GM18873 (cell line): Measurements from ENCODE around the gene CCDC177.
A peak's percentile ranks its signal among the peaks of the same experiment; 100 is the strongest.

Experiments used
- ATAC-seq: cut with Tn5 transposase; IDR thresholded peaks from one replicate; pipeline ENCODE4 v1.9.1; 2021; ENCODE audit warnings: mild to moderate bottlenecking, moderate library complexity, moderate number of reproducible peaks; ENCODE audit not compliant: unreplicated experiment, low FRiP score

CCDC177 gene

DNA sequence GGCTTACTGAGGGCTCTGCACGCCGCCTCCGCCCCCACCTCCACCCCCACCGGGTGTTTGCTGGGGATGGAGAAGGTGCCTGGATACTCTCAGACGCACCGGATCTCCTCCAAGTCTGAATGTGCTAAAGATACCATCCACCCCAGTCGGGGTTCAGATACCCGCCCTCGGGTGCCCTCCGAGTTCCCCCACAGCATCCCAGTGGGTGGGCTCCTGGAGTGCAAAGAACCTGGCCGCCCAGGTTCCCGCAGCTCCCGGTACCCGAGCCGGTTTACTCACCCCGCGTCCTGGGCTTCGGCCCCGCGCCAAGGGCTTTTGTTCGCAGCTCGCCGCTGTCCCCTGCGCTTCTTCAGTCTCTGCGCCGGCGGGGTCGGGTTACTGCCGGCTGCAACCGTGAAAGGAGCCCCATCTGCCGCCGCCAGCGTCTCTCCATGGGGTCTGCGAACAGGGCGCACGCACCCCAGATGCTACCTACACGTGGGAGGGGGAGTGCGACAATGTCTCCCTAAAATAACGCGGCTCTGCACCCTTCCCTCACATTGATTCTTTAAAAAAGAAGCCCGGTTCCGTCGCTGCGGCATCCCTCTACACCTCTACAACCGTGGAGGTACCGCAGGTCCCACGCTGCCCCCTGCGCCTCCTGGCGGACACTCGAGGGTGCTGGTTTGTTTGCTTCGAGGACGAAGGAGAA, at the start of gene CCDC177:
CCDC177 (minus strand) TSS at position 609 of the 691 bp plus-strand sequence. CDS start 1,249 bp downstream, outside the sequence.
- ATAC-seq, result no peak

DNA sequence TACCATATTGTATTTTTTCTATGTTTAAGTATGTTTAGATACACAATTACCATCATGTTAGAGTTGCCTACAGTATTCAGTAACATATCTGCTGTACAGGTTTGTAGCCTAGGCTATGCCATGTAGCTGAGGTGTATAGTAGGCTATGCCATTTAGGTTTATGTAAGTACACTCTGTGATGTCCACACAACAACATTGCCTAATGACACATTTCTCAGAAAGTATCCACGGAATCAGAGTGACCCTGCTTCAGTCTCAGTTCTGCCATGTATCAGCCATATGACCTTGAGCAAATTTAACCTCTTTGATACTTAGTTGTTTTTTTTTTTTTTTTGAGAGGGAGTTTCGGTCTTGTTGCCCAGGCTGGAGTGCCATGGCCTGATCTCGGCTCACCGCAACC, 49.5 kb upstream of the CCDC177 start:
- ATAC-seq, result no peak

DNA sequence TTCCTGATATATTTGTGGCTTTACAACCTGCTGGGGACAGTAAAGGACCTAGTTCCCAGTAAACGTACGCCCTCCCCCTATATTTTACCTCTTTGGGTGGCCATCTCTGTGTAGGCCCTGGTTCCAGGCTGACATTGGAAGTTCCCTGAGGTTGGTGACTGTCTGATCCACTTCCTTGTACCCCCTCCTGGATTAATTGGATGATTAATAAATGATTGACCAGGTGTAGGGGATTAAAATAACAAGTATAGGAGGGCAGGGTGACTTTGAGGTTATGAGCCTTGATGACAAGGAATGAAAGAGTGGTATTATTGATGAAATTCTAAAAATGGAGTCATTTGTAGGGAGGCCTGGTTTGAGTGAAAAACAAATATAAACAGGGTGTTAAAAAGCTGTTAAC, 46.3 kb upstream of the CCDC177 start:
- ATAC-seq, result no peak

DNA sequence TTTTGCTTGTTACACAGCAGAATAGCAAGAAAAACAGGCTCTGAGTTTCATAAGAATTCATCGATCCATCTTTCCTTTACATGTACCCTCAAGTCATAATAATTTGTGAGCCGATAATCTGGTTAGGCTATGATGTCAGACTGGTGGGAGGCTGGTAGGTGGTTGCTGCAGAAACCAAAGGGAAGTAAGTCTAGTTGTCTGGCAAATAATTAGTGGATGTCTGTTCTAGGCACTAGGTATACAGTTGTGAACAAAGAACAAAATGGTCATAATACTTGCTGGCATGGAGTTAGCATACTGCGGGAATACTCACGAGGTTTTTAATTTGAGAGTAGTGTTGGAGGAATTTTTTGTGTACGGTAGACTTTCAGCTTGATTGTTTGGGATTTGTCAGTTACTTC, 45.5 kb upstream of the CCDC177 start:
- ATAC-seq, result no peak

DNA sequence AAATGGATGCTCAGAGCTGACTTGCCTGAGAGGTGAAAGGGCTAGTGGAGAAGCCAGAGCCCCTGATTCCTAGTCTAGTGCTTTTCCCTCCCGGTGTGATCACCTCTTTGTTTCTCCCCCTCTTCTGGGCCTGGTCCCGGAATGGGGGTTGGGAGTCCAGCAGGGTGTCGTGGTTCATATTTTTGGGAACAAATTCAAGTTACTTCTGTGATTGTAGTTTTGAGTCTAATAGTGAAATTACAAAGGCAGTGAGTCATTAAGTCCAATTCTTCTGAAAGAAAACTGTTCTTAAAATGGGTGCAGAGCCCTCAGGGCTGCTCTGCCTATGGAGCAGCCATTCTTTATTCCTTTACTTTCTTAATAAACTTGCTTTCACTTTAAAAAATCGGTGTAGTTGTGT, 44.3 kb upstream of the CCDC177 start:
- no peak for ATAC-seq

DNA sequence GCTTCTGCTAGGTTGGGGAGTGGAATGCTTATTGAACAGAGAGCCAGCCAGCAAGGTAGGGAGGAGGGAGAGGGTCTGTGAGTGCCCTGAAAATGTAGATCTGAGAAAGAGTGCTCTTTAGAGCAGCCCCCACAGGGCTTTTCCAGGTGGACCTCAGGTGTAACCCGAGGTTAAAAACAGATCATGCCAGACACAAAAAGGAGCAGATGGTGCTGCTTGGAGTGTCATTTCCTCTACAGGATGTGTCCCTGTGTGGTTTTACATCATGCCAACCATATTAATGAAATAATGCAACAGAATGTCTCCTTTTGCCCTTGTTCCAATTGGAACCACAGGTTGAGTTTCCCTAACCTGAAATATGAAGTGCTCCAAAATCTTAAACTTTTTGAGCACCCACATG, 43.1 kb upstream of the CCDC177 start:
- ATAC-seq, result no peak

DNA sequence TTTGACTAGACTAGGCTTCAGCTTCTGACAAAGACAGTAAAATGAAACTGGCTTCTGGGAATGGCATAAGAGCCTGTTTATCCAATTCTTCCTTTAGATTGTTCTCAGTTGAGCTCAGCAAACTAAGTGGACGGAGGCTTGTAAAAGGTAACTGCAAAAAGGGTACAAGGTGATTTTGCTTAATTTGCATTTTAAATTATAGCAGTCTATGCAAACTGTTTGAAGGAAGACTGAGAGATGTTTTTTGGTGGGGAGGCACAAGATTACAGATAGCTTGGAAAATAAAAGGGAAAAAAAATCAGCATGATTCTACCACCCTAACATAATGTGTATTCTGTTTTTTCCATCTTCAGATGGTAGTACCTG, 41.7 kb upstream of the CCDC177 start:
- no peak for ATAC-seq

DNA sequence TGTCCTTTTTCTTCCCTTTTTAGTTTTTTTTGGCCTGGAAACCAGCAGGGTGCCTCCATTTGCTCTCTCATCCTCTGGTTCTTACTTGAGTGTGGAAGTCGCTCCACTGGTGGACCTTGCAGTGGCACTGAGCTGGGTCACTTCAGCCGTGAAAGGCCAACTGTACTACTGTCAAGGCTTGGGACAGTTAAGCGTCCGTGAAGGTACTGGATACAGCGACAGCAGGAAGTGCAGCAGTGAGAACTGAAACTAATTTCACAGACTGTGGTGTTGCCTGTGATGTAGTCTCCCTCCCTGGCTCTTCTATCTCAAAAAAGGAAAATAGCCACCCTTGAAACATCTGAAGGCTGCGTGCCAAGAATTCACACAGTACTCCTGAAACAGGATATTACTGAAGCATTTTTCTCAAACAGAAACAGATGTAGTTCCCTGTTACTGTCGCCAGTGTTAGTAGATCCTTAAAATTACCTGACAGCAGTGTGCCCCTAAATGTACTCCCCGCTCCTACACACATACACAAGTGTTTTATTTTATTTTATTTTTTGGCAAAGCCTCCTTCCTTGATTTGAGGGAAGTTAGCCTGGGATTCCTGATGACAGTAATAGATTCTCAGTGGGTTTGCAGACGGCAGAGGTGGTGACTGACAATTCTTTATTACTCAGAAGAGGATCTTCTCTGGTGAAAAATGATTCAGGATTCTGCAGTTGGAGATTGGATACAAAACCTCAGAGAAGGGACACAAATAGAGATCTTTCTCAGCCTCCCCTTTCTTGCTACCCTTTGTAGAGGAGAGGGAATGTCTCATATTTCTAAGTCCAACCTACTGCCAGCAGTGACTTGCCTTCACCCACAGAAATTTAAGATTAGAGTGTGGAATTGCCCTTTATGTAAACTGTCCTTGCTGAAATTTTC, 41.1 kb upstream of the CCDC177 start:
- ATAC-seq, result peak; percentile 57

DNA sequence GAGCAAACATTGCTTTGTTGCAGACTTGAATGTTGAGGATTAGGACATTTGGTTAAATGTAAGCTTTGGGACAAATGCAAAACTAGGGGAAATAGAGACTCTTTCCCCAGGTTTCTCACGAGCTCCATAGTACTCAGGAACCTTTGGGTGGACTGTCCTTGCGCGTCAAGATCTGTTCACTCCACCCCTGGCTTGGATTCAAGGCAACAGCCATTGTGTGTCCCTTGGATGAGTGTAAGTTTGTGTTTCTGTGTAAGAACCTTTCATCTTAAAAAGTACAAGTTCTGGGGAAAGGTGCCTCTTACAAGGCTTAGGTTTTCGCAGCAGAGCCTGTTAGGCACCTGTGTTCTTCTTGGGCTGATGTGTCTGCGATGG, 40.4 kb upstream of the CCDC177 start:
- ATAC-seq, result no peak

DNA sequence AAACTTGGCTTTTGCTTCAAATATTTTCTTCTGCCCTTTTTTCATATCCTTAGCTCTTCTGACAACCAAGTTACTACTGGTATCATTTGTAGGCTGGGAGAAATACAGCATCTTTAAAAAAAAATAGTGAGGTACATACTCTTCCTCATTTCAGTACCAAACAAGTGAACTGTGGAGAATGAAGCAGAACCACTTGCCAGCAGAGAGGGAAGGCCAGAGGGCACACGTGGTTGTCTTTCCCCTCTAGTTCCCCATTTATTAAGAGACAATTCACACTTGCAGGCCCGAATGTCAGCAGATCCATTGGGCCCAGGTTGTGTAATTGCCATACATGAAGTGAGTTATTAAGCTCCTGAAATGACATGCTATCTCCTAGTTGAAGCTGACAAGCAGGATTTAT, 39.9 kb upstream of the CCDC177 start:
- ATAC-seq, result no peak

DNA sequence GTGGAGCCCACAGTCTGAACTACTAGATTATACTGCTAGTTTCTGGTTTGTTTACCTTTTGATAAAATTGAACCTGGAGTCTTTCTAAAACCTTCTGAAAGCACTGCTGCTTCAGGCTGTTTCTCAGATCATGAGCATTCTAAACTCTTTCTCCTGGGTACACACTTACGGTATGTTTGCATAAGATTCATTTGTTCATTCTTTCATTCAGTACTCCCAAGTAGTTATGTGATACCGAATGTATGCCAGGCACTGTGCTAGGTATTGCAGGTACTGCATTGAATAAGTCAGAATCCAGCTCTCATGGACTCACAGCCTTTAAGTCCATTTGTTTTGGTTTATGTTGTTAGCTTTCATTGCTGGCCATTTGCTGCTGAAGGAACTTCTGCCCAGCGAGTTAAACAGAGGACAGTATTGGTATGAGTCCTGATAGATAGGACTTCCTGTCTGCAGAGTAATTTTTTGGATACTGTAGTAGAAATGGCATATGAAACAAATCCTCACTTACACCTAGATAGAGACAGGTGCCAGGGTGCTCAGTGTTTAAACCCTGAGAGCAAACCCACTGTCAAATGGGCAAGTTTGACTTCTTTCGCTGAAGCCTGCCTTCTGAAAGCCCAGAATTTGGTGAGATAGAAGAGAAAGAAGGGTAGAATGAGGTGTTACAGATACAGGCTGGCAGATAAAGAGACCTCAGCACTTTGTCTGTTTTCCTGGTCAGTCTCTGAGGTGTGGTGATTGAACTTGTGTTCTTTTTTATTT, 38.8 kb upstream of the CCDC177 start:
- ATAC-seq, result no peak

DNA sequence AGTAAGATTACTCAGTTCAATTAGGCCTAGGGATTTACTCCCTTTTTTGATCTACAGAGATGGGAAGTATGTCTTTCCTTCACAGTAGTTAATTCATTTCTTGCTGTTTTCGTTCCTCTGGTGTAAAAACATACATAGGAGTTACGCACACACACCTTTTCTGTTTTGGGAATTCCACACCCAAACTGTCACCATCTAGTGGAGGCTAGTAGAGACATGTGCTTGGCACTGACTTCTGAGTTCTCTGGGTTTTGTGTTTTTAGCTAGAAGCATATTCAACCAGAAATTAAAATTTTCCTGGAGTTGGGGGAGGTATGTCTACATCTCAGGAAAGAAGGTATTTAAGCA, 38.1 kb upstream of the CCDC177 start:
- no peak for ATAC-seq

DNA sequence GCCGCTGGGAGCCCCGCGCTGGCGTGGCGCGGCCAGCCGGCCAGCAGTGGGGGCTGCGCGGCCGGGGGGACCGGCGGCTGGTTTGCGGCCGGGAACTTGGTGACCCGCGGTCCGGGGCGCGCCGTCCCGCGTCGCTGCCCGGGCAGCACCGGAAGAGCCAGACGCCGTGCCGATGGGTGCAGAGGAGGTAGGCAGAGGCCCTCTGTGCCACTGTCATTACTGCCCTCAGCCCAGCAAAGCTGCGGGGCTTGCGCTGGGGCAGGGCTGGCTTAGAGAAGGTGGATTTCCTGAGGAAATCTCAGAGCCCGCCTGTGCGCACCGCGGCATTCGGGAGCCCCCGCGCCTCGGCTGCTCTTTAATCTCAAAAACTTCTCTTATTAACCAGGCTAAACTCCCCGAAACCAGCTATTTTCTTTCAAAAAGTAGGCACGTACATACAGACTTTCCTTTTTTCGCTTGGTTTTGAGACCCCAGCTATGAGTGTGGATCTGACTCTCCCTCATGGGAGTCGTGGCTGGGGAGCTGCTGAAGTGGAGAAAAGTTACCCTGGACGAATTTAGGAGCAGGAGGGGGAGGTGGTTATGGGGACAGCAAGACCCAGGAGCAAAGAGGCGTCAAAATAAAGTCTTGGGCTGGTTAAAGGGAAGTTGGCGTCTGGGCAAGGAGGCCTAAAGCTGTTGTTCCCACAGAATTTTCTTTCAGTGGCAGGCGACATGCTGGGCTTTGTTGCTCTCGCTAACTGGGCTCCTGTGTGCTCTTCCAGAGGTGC, 37.5 kb upstream of the CCDC177 start:
- ATAC-seq, result no peak

DNA sequence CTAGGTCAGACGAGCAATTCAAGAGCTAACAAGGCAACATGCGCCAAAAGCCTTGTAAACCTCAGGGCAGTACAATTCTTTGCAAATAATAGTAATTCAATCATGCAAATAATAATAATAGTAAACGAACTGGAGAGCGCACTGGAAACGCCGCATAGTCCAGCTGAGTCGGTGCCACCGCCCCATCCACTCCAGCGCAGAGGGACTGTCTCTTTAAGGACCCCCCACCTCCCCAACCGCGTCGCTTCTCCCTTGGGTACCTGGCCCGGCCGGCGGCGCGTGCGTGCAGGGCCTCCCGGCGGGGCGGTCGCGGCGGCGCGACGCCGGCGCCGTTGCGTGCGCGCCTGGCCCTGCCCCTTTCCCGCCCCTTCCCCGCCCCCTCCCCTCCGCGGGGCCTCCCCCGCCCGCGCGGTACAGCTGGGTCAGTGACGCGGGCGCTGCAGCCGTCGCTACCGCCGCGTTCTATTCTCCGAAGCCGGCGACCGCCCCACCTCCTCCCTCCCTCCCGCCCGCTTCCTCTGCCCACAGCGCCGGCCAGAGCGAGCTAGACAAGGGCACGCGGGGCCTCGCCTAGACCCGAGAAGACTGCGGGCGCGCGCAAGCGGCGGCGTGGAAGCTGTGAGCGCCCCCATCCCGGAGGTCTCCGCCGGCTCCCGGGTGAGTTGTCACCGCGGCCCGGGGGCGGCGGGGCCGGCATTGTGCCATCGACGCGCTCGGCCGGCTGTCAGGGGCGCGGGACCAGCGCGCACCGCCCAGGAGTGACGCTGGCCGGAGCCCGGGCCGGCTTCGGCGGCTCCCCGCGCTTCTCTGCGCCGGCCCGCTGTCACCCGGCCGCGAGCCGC, 36.7 kb upstream of the CCDC177 start, which contains the start of gene SUSD6:
SUSD6 (plus strand) TSS at position 425 of the 842 bp plus-strand sequence. CDS start 46,997 bp downstream, outside the sequence.
- peak; percentile 26 for ATAC-seq

DNA sequence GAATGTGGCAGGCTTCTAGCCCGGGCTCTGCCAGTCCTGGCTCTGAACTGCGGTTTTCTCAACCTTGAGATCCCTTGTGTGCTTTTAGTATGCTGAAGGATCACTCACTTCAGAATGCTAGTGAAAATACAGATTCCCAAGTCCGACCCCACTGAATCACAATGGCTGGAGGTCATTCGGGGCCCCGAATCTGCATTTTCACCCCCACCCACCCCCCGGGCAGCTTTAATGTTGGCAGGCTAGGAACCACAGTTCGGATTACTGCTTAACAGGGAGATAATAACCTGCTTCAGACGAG, 36.2 kb upstream of the CCDC177 start:
- no peak for ATAC-seq

DNA sequence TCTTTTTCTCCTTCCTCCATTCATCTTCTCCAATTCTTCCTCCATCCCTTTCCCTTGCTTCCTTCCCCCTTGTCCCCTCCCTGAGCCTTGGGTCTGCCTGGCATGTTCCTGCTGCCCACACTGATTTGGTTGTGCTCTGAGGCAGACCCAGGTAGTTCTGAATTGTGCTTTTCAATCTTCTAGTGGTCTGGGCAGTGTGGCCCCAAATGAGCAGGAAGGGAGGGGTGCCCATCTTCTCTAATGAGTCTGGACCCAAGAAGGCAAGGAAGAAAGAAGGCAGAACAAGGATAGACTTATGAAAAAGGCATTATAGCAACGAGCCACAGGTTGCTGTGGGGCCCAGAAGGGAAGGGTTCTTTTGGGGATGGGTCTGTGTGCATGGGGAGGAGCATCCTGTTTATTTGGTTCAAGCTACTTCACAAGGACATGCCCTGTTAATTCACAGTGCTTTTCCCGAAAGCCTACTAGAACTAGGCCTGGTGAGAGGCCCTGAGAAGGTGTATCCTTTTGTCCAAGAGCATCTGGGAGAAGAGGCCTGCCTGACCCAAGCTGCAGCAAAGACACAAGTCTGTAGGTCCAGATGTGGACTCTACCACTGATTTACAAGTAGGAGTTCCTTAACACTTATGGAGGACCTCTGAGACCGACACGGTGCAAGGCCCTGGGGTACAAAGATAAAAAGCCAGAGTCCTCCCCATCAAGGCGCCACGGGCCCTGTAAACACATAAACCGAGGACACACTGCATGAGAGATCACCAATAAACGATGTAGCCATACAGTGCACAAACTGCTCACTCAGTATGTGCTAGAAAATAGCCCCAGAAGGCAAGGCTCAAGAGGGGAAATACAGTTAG, 35.6 kb upstream of the CCDC177 start:
- no peak for ATAC-seq

DNA sequence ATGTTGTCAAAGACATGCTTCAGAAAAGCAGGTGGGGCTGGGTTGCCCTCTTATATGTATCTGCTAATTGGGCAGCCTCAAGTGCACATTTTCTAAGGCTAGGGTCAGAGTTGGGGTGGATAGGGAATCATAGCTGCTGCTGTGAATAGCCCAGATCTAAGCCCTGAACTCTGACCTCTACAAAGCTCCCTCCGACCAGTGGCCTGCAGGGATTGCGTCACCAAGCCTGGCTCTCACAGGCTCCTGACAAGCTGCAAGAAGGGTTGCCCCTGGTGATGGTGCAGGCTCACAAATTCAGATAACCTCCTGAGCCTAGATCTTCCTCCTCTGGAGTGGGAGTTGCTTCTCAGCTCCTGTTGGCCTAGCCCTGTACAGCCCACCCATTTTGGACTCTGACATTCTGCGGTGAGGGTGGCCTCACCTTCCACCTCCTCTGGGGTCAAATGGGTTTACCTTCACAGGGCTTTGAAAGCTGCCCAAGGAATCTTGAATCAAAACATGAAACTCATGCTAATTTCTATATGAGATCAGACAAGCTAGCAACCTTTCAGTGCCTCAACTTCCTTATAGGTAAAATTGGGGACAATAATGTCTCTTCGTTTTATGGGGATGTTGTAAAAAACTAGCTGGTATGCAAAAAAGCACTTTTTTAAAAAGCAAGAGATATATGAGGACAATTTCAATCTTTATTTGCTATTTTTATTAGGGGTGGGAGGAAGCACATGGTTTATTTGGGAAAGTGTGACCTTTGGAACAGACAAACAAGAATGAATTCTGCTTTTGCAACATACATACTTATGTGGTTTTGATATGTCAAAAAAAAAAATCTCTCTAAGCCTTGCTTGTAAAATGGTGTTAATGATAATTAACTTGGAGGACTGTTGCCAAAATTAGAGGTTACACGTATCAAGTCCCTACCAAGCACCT, 31.9 kb upstream of the CCDC177 start:
- no peak for ATAC-seq

DNA sequence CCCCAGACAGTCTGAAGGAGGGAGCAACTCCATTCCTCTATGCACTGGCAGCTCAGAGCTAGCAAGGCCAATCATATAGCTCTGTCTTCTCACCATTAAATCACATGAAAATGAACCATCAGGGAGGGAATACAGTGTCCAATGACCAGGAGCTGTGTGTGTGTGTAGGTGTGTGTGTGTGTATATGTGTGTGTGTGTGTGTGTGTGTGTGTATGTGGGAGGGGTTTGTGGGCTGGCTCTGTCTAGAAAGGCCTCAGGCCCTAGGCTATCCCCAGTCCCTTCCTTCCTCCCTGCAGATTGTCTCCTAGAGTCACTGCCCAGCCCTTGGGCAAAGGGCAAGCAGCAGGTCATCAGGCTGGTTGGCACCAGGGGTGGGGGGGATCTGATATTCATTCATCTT, 31.1 kb upstream of the CCDC177 start:
- no peak for ATAC-seq
